ENCODE results near the gene SLIT3.

Gene SLIT3

GRCh38 chr5:169099801-169100734 lies 200.9 kb downstream of the SLIT3 start:
- DNase-seq = no peak

DNA sequence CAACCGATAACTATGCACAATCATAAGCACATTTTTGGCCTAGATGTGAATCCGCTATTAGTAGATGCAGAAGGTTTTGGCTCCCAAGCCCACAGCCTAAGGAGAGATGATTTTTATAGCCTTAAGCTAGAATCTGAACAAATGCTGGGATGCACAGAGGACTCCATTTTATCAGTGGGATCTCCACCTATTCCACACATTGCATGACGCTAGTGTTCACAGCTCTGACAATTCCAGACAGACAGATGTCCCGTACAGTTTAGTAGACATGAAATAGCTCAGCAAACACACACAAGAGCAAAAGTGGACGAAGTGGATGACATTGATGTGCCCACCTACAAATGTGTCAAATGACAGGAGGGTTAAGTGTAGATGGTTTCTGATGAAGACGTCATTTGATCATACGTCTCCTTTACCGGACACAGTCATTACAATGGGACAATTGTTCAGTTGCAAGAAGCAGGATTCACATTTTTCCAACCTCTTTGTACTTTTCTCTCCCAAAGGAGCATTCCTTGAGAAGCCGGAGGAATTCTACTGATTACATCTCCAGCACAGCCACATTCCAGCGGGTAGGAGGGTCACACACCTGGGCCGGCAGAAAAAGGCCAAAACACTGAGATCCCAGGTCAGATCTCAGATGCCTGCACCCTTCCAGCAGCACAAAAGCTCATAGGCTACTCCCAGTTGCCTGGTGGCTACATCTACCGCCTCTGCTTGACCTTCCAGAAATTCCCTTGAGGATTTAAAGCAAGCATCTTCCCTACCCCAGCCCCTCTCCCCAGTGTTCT lies 202.4 kb downstream of the SLIT3 start:
- no peak for DNase-seq

DNA sequence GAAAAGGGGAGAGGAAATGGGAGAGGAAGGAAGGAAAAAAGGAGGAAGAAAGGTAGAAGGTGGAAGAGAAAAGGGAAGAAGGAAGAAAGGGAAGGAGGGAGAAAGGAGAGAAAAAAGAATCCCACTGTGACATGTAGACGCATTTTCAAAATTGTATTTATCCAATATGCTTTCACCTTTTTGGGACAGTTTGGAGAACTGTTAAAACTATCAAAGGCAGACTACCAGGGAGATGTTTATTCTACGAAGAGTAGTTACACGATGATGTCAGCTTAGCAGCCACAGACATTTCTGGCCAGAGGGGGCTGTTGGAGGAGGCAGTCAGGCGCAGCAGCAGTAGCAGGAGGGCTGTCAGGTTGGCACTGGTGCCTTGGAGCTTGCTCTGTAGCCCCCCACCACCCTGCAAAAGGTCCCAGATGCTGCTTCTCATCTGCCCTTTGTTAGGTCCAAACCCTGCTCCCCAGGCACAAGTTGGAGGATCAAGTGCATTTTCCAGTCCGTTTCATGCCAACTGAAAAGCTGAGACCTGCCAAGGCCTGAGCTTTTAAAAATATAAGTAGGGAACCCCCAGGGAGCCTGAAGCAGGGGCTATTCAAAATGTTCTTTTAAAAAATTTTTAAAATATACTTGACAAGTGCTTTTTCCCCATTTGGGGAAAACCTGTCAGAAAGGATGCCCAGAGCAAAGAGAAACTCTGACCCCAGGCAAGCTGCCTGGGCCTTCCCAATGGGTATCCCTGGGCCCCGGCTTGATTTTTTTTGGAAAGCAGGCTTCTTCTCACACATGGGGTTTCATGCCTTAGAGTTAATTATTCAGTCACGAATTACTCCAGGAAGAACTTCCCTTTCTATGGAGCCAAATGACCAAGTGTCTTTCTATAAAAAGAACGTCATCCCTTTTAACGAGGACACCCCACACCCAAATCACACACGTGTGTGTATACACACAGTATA lies 203.3 kb downstream of the SLIT3 start:
- DNase-seq = peak; percentile 81

- no peak for DNase-seq
These were observed 205.0 kb downstream of the SLIT3 start for GRCh38 chr5:169095976-169096375.

GRCh38 chr5:169095410-169095960 lies 205.5 kb downstream of the SLIT3 start:
- no peak for DNase-seq

- DNase-seq = no peak
These were observed 206.1 kb downstream of the SLIT3 start for GRCh38 chr5:169094586-169095409.

DNA sequence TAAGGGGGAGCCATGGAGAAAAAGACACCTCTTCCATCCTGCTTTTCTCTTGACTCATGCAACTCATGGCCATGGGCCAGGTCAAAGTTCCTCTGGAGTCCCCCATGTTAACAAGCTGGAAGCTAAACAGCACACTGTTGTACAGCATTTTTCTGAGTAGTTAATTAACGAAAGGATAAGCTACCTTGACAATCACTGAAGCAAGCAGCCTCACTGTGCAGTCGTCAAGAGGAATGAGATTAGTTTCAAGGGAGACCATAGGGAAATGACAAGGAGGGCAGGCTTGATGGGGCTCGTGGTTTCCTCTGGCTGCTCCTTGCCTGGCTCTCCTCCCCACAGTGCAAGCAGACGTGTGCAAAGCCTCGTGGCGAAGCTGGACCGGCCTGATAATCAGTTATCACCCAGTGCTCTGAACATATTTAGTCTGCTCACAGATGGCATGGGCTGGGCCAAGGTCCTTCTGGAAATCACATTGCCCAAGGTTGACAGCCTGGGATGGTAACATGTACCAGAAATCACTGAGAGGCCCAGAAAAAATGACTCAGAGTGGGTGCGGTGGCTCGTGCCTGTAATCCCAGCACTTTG lies 209.5 kb downstream of the SLIT3 start:
- DNase-seq = no peak

DNA sequence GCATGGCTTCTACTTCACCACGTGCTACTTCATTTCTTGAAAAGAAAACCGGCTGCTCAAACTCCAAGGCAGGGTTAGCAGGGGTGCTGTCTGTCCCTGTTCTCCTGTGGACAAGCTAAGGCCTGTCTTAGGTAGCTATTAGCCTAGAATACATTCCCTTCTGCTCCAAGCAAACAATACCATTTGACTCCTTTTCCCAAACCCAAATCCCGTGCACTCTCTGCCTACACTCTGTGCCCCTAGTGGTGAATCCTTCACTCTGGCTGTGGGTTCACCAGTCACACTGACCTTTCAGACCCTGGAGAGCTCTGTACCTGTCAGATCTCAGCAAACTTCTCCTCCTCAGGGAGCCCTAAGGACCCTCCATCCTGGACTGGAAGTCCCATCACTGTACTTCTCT lies 211.6 kb downstream of the SLIT3 start:
- no peak for DNase-seq

DNA sequence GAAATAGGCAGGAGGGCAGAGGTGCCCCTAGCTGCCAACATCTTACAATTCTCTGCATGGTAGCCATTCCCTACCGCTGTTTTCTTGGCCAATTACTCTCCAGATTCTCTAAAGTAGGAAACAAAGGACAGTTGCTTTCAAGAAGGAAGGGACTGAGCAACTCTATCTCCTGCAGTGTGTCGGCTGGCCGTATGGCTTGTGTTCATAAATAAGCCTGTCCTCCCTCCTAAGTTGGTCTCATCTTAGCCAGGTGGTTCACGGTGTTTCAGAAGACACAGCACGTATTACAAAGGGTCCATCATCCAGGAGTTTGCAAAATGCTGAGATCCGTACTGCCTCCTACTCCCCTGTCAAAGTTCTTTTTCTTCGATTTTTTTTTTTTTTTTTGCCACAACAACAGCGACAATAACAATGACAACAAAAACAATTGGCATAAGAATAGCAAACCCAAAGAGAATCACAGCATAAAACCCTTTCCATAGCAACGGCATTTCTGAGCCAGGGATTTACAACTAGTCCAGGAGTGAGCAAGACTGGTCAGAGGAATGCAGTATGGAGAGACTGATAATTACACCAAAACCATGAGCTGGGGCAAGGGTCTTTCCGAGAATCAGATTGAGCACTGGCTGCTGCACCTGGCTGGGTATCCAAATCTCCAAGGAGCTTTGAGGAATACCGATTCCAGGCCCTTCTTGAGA lies 212.8 kb downstream of the SLIT3 start:
- no peak for DNase-seq

- no peak for DNase-seq
These were observed 215.3 kb downstream of the SLIT3 start for GRCh38 chr5:169085636-169086035.

DNA sequence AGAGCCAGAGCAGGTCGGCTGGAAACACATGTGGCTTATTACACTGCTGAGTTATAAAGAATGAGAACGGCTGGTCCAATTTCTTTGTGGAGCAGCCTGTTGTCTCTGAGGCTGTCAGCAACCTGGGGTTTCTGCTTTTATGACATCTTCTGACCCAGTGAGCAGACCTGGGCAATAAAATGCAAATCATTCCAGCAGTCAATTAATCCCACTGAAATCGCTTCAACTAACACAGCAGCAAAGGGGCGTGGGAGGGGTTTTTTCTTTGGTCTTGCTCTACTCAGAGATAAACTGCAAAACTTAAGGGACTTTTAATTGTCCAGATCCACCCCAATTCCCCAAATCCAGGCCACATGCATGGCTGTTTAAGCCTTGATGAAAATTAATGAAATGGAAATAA lies 215.7 kb downstream of the SLIT3 start:
- no peak for DNase-seq

DNA sequence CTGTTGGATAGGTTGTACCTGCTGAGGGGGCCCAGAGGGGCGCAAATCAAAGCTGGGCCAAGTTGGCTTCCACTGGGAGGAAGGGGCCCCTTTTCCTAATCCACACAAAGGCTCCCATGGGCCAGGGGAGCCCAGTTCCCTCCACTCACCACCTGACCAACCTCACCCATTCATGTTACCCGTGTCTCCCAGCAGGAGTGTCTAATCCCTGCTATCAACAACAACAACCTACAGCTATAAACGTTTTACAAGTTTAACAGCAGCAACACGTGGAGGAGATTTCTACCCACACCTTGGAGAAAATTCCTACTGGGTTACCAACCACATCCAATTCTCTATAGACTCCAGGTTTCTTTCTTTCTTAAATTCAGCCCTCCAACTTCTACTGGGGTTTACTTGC lies 216.2 kb downstream of the SLIT3 start:
- DNase-seq = no peak

- no peak for DNase-seq
These were observed 217.4 kb downstream of the SLIT3 start for GRCh38 chr5:169083394-169084018.

DNA sequence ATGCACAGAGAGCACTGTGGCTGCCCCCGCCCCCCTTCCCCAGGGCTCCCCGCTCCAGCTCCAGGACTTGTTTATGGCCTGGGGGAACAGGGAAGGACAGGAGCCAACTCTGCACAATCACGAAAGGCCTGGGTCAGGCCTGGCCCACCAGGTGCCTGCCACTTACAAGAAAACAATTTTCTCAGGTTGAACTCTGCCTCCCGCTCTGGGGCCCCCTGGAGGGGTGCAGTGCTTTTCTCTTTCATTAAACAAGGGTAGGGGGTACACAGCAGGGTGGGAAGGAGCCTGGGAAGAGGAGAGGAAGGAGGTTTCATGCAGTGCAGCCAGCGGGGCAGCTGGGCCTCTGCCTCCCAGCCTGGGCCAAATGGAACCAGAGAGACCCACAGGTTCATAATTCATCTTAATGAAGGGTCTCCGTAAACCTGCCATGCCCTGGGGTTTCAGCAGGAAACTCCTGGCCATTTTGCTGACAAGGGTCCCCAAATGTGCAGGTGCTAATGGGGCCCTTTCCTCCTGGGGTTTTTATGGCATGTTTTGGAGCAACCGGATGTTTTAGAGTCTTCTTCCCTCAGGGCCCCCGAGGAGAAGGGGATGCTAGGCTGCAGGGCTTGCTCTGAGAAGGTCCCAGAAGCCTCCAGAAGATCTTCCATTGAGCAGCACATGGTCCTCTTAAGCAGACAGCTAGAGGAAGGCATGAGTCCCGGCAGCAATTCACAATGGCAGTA lies 219.8 kb downstream of the SLIT3 start:
- no peak for DNase-seq

DNA sequence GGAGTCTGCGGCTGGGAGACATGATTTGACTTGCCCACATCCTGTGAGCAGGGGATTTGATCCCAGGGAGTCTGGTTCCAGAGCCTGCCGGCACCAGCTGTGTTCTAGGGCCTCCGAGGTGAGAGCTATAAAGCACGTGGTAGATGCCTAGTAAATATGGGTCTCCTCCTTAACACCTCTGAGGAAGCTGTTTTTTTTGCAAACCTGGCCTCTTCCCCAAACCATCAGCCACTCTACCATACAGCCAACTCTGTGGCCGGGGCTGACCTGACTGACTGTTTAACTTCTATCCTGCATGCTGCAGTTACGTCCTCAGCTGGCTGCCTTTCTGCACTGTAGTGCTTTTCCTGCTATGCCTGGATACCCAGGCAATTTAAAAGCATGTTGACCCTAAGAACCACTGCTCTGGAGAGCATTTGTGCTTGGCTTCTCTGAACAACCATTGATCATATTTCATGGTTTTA lies 220.5 kb downstream of the SLIT3 start:
- DNase-seq = peak; percentile 30

- no peak for DNase-seq
These were observed 221.2 kb downstream of the SLIT3 start for GRCh38 chr5:169079697-169080096.

DNA sequence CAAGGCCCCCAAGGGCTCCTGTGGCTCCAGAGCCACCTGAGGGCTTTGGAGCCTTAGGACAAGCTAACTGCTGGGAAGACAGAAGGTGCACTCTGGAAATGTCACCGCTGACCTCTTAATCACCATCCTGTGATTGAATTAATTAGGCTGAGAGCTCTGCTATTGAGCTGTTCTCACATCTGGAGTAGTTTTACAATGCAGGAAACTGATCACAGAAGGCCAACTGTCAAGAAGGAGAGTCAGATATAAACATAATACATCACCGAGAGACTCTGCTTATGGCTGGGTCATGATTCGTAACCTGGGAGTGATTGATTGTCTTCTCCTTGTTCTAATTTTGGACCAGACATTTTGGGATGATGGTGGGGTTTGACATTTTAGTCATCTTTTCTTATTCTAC lies 226.1 kb downstream of the SLIT3 start:
- DNase-seq = no peak

GRCh38 chr5:169072233-169072632 lies 228.7 kb downstream of the SLIT3 start:
- DNase-seq = no peak

DNA sequence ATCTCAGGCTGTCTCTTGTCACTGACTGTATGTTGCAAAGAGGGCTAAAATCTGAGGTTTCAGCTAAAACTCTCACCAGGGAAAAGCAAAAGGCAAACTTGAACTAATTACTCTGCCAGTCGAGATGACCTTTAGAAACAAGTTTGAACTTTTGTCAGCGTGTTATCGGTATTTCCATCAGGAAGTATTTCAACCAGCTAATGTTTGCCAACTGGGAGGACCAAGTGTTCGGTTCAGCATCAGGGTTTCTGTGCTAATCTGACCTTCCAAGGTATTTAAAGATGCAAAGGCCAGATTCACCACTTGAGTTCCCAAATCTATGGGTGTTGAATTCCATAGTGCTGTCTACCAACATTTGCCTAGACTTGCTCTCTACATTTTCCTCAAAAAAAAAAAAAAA lies 230.5 kb downstream of the SLIT3 start:
- DNase-seq = no peak

Measured in right hindlimb (tissue), 1 donor.